Middle frontal gyrus (tissue), 1 donor: ENCODE measurements around the gene FAM217A.
"Not testable (repeated sequence)": the region's sequence is repeated elsewhere in the genome, so short reads cannot be mapped to it uniquely, and the experiment has no call there.

Experiments used
- DNase-seq: peaks from one replicate; pipeline ENCODE4 v3.0.0-alpha.2; 2015; ENCODE audit warnings: low spot score; ENCODE audit errors: extremely low spot score

Gene FAM217A, protein sequence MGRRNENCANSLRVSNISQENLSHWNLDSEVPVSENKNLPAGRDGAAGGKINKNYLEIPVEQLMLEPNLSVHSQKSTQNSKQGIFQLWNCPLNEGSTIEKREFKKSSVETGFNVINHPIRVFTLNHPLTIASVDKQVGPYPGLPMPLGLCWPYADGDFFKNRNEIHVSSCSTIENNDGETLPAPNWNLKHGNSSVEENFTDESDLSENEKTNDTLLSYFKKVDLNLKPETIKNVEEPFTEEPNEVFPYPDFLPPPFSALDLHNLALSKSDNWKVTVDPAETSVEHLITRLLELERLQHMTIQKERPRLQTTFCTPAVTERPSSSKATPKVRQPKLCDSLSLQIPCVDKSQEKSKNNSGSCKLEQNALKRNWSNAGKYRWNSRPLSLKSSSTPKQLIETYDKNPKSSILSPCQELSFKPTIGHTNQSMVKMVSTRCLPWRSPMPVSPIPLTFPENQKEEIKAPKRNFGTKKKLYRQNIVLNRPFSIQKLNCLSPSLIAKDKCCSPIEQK

DNA sequence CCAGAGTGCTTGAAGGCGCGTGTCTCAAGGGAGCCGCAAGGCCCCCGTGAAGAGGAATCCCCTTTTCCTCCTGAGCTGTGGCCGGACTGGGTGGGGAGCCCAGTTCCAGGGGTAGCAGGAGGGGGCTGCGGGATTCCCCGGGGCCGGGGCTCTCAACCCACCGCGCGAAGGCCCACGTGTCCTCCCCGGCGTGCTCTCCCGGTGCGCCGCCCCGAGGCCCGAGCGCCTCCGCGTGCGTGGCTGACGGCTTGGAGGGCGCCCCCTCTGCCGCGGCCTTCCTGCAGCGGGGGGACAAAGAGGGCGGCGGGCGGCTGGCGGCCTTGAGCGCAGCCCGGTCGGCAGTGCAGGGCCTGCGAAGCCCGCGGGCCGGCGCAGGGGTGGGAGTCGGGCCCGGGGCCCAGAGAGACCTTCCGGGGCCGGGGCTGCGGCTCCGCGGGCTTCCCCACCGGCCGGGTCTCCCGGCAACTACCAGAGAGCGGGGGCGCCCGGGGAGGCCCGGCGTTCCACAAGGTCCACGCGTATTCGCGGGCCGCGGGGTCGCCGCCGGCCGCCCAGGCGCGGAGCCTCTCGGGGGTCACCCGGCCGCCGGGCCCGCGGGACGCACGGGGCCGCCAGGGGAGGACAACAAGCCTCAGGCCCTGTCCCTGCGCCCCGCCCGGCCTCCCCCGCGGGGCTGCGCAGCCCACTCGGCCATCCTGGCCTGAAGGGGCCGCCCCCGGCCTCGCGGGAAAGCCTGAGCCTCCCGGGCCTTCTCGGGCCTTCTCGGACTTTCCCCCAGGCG is at the start of gene FAM217A:
FAM217A (minus strand) TSS at position 447 of the 781 bp plus-strand sequence. CDS start 1,723 bp downstream, outside the sequence.
- no peak for DNase-seq

DNA sequence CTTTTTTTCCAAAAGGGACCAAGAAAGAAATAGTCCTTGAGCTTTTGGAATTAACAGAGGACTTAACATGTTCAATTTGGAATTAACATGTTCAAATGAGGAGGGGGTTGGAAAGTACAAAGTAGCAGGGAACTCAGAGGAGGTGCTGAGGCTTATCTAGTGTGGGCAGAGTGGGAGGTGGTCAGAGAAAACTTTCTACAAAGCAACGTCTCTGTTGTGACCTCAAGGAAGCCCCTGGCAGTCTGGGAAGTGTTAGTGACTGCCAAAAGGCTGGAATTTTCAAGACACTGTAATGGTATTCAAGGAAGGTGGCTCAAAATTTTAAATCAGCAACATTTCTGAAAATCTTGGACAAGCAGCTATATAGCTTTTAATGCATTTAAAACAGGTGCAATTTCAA is 49.1 kb upstream of the FAM217A start:
- no peak for DNase-seq

DNA sequence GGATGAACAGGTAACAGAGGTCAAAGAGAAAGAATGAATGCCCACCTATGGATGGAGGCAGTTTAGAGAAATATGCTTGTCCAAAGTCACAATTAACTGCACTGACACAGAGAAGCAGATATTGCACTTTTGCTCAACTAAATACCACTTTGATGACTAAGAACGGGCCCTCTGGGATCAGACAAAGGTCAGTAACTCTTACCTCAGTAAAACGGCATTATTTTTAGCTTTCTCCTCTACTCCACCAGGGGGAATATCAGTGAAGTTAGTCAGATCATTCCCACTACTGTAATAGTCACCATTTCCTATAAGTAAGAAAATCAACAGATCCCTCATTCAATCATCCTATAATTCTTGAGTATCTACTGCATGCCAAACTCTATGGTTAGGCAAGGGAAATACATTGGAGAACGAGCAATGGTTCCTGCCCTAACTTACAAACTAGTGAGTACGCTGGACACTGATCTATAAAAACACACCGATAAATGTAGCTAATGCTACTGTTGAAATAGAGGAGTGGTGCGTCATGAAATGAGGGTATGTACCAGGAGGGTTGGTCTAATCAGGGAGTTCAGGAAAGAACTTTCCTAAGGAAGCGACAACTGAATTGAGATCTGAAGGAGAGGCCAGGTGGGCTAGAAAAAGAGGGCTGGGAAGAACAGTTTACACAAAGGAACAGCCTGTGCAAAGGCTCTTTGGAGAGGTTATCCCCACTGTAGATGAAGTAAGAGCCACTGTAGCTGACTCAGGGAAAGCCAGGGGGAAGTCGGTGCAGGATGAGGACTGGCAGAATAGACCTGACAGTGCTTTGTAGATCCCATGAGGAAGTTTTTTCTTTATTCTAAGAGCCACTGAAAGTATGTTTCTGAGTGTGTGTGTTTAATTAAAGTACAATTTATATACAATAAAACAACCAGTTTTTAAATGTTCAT is 47.3 kb upstream of the FAM217A start:
- DNase-seq: no peak

DNA sequence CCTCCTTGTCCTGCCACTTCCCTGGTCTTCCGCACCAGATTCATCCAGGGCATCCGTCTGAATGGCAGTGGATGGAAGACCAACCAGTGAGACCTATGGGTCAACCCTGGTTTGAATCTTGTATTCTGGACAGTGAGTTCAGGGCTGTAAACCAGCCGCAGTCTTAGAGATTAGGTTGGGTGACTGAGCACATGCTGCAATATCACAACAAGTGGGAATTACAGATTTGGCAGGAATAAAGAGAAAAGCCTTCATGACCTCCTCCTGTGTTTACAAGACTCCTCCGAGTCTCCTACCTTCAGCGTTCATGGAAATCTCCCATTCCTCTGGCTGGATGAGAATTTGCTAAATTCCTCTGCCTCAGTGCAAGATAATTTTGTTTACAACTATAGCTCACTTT is 46.6 kb upstream of the FAM217A start:
- DNase-seq: no peak

DNA sequence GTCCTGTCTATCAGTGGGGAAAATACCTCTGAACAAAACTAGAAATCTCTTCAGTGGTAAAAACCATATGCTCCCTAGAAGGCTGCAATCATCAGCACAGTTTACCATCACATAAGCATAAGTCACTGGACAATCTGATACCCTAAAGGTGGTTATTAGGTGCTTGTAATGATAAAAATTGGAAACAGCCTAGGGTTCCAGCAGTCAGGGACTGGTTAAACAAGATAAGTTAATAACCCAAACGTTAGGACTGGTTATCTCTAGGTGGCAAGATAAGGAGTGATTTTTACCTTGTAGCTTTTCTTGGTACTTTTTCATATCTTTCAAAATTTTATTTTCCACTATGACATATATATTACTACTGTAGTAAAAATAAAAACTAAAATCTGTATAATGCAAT is 45.4 kb upstream of the FAM217A start:
- DNase-seq: no peak

DNA sequence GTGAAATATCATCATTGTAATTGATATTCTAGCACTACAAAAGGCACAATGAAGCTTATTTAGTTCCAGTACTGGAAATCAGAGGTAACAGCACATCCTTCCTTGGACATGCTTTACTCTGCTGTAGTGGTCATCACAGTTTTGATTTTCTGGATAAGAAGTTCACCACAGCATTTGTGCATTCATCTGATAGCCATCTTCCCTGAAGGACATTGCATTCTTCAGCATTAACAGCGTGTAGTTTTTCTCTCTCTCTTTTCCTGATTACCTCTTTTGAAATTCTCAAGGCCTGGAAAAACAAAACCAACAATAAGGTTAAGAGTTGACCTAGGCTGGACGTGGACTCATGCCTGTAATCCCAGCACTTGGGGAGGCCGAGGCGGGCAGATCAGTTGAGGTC is 36.8 kb upstream of the FAM217A start:
- DNase-seq: no peak

DNA sequence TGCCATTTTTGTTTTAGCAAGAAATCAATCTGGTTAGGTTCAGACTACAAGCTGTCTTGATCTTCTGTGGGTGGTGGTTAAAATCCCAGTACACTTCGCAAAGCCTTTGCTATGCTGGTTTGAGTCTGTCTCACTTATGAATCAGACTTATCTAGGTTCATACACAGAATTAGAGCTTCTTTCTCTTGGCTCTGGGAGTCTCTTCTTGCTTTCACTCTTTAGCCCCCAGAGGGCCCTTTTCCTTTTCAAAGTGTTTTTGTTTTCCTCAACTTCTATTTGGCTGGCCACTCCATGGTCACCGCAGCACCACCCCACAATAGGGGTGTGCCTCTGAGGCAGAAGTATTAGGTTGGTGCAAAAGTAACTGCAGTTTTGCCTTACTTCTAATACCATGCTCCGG is 35.2 kb upstream of the FAM217A start:
- DNase-seq: no peak

DNA sequence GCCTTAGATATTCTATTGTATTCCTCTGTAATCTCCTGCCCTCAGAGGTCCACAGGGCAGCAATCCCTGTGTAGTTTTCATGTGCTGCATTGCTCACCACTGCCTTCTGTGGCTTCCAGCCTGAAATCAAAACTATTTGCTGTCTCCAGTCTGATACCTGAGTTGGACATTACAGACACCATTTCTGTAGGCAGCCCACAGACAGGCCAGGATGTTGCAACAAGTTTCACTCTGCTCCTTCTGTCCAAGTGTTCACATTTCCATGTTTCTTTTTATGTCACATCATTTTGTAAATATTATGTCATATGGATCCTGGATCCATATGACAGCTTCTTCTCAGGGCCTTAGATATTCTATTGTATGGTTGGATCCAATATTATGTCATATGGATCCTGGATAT is 34.7 kb upstream of the FAM217A start:
- no peak for DNase-seq

DNA sequence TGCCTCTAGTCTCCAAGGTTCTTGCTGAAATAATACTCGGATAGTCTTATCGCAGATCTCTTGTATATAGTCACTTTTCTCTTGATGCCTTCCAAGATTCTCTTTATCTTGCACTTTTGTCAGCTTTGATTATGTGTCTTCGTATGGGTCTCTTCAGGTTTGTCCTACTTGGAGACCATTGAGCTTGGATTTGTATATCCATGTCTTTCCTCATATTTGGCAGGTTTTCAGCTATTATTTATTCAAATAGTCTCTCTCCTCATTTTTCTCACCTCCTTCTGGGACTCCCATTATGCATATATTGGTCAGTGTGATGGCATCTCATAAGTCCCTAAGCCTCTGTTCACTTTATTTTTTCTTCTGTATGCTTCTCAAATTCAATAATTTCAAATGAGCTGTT is 33.4 kb upstream of the FAM217A start:
- DNase-seq: no peak

DNA sequence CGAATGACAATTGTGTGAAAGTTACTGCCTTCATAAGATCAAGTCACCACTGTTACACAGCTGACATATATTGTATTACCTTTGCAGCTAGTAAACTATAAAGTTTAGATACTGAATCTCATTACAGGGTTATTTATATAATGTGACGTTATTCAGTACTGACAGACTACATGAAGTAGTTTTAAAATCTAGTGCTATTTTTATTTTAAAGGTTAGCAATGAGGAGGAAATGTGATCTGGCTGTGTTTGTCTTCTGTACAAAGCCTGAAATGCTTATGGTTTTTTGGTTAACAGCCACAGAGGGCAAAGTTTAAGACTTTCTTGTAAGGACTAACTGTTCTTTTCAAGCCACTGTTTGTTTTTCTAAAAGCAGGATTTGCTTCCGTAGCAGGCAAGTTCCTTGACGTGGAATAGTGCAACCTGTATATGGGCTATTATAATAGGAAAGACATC is 30.5 kb upstream of the FAM217A start:
- DNase-seq: not testable (repeated sequence)

DNA sequence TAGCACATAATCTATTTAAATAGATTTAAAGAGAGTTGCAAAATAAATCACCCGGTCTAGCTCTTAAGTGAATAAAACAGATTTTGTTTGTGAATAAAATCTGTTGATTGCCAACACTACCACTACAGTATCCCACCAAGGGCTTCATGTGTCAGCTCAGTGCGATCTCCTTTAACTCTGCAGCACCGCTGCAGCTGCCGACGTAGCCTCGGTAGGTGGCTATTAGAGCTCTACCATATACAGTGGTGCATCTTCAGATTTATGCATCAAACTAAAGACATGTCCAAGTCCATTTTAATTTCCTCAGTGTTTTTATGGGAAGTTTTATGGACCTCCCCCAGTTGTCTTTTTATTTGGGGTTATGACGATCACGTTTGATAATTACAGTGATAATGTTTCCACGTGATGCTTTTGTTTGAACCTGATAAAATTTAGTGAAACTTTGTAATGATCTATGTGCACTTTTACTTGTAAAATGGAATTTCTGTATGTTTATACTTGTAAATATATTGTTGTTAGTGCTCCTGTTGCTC is 29.7 kb upstream of the FAM217A start:
- DNase-seq: no peak

DNA sequence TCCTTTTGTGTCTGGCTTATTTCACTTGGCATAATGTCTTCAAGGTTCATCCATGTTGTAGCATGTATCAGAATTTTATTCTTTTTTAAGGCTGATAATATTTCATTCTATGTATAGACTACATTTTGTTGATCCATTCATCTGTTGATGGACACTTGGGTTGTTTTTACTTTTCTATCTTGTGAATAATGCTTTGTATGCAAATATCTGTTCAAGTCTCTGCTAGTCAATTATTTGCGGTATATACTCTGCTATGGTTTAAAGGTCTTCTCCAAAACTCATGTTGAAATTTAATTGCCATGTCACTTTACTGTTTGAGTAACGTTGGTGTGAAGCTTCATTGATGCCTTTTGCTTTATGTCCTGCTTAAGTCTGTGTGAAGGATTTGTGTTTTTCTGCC is 28.9 kb upstream of the FAM217A start:
- DNase-seq: no peak

DNA sequence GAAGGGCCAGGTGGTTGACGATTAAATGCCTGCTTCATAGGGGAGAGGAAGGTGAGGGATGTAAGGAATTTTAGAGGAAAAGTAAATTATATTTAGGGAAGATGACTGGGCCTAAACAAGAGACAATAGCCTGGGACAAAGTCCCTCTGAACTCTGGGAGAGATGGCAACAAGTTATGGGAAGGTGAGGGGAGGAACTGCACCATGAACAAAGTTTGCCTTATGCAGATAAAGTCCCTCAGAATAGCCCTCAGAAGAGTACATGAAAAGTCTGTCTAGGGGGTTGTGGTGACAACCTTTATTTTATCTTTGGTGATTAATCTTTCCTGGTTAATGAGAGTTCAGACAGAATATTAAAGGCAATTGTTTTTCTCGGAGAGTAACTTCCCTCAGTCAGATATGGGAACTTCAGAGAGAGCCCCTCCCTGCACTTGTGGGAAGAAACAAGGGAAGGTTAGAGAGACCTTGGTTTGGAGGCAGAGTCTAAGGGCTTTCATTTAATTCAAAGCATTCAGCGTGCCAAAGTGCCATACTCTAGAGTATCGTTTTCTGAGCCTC is 27.1 kb upstream of the FAM217A start:
- DNase-seq: no peak

DNA sequence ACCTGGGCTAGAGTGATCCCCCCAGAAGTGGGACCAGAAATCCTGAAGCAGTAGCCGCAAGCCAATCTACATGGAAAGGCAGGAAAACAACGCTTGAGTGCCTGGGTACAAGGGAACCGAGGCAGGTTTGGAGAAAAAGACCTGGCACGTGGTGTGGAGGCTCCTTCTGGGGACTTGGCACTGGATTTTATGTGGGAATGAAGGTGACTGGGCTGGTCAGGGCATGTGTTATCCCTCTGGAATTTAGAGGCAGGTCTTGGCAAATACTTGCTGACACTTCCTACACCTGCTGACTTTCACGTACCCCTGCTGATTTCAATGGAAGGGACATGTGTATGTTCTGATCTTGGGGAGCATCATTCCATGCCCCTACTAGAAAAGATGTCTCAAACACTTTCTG is 25.0 kb upstream of the FAM217A start:
- DNase-seq: no peak

DNA sequence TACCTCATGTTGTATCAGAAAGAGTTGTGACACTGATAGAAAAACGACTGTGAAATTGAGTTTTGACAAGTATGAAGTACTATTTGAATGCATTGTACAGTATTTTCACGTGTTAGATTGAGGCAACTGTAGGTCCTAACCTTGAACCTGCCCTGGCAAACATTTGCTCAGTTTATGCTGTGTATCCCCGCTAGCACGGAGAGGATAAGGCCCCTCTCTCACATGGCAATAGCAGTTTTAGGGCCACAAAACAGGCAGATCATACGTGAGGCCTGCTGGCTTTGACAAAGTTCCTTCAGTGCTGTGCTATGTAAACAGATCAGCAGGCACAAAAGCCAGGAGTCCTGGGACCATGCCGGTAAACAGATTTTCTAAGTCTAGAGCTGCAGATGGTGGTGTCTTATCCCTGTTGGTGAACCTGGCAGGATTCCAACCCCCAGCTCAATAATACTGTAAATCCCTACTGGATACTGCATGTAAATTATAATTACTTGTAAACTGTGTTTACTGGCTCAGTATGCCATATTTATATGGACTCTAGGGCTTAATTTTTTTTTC is 23.8 kb upstream of the FAM217A start:
- DNase-seq: no peak

DNA sequence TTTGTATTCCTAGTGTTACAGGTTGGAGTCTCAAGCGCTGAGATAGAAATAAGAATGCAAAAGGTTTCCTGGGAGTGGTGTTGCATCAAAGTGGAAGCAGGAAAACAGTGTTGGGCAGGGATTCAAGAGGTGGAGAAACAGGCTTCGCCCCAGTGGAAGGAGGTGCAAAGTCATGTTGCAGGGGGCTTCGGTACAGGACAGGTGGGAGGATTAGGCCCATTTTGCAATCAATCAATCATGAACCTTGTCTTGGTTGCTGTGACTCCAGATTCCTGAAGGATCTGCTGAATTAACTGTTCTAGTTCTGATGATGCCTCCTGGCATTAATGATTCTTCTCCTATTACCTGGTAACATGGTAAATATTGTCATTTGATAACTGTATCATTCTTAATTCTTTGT is 22.4 kb upstream of the FAM217A start:
- no peak for DNase-seq

DNA sequence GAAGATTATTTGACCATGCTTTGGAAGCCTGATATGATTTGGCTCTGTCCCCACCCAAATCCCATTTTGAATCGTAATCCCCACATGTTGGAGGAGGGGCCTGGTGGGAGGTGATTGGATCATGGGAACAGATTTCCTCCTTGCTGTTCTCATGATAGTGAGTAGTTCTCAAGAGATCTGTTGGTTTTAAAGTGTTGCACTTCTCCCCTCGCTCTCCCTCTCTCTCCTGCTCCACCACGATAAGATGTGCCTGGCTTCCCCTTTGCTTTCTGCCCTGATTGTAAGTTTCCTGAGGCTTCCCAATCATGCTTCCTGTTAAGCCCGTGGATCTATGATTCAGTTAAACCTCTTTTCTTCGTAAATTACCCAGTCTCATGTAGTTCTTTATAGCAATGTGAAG is 21.7 kb upstream of the FAM217A start:
- DNase-seq: no peak

DNA sequence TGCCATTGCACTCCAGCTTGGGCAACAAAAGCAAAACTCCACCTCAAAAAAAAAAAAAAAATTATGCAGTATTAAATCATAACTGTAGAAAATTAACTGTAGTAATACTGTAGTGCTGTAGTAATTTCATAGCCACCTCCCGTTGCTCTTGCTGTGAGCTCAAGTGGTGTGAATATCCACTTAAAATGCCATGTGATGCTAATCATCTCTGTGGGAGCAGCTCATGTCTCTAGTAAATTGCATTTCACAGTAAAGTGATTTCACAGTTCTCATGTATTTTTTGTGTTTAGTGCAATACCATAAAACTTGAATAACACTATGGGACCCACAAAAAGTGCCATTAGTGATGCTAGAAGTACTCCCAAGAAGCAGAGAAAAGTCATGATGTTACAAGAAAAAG is 14.4 kb upstream of the FAM217A start:
- DNase-seq: no peak

DNA sequence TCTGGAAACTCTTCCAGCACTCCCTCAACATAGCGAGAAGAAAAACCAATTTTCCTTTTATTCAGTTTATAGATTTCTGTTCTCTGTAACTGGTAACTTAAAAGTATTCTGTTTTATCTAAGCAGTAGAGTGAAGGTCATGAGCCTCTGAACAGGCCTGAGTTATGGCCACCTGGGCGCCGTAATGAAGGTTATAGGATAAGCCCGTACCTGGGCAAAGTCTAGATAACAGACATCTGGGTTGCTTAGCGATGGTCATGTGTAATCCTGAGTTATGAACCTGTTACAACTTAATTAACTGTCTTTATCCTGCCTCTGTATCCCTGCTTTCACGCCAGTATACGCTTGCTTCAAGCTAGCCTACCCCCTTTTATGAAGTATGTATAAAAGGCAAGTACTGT is 13.0 kb upstream of the FAM217A start:
- no peak for DNase-seq

DNA sequence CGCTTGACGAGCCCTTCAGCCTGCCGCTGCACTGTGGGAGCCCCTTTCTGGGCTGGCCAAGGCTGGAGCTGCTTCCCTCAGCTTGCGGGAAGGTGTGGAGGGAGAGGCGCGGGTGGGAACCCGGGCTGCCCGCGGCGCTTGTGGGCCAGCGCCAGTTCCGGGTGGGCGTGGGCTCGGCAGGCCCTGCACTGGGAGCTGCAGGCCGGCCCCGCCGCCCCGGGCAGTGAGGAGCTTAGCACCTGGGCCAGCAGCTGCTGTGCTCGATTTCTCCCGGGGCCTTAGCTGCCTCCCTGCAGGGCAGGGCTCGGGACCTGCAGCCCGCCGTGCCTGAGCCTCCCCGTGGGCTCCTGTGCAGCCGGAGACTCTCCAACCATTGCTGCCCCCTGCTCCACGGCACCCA is 11.1 kb upstream of the FAM217A start:
- DNase-seq: not testable (repeated sequence)
